ENCODE data around the gene TPPP.
A peak's percentile ranks its signal among the peaks of the same experiment; 100 is the strongest.
"Not testable (repeated sequence)": the region's sequence is repeated elsewhere in the genome, so short reads cannot be mapped to it uniquely, and the experiment has no call there.

The TPPP gene

DNA sequence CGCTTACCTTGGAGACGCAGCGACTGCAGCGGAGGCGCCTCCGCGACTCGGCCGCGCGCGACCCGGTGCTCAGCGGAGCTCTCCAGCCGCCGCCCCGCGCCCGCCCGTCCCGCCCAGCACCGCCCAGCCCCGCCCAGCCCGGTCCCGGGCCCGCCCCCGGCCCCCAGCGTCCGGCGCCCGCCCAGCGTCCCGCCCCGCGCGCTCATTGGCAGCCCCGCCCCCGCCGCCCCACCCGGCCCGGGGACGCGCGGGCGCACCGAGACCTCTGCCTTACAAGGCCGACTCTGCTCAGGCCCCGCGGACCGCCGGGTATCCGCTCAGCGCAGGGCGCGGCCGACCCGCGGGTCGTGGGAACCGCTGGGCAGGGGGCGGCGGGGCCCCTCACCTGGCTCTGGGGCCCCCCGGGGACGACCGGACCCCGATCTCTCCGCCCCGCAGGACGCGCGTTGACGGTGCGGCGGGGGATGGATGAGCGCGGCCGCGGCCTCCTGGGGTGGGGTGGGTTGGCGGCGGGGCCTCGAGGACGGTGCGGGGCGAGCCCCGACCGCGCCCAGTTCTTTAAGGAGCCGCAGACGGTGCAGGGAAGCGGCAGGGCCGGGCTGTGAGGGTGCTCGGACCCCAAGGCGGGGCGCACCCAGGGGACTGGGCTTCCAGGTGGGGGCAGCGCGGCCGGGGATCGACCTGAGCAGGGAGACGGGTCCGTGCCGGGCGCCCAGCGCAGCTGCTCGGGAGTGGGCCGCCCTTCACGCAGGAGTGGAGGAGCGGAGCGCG, at the start of gene TPPP:
TSS of gene TPPP (minus strand) at position 82 of the 771 bp plus-strand sequence. CDS start 15,292 bp downstream, outside the sequence.
- peak in 57 of 58 donors; percentile 18 to 98 (median 86) for DNase-seq

DNA sequence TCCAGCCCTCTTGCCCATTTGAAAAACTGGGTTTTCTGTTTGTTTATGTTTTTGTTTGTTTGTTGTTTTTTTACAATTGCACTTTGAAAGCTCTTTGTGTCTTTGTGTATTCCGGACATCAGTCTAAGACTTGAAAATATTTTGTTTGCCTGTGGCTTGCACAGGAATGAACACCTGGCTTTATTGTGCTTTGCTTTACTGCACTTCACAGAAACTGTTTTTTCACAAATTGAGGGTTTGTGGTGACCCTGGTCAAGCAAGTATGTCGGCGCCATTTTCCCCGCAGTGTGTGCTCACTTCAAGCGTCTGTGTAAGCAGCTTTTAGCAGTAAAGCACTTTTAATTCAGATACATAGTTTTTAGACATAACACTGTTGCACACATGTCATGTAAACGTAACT, 49.1 kb upstream of the TPPP start:
- DNase-seq, result not testable (repeated sequence)

DNA sequence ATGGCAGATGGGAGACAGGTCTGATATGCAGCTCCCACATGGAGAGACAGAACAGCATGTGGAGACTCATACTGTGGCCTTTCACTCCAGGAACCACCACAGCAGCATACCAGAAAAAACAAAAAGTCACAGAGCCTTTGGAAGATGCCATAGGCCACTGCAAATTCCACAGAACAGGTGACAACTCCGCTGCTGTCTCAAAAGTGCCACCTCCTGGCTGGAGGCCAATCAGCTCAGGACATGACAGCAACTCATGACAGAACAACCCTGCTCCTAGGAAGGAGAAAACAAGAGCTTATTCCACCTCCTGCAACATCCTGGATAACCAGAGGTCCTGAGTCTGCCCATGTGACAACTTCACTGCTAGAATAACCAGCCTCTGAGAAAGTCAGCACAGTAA, 41.0 kb upstream of the TPPP start:
- DNase-seq, result not testable (repeated sequence)

DNA sequence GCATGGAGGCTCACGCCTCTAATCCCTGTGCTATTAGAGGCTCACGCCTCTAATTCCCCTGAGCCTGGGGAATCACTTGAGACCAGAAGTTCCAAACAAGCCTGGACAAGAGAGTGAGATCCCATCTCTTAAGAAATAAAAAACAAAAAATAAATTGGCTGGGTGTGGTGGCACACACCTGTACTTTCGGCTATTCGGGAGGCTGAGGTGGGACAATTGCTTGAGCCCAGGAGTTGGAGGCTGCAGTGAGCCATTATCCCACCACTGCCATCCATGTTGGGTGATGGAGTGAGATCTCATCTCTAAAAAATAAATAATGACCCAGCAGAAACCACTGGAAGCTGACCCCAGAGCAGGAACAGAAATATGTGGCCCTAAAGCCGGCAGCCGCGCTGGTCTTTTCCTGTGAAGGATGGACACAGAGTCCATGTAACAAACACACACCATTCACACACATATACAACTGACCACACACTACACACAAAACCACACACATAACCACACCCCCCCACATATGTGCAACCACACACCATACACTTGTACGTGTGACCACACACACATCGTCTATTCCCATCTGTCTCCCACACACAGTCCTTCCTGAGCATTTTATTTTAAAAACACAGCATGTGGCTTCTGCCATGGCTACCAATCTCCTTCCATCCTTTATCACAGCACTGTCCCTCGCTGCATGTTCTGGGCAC, 39.8 kb upstream of the TPPP start:
- not testable (repeated sequence) for DNase-seq

DNA sequence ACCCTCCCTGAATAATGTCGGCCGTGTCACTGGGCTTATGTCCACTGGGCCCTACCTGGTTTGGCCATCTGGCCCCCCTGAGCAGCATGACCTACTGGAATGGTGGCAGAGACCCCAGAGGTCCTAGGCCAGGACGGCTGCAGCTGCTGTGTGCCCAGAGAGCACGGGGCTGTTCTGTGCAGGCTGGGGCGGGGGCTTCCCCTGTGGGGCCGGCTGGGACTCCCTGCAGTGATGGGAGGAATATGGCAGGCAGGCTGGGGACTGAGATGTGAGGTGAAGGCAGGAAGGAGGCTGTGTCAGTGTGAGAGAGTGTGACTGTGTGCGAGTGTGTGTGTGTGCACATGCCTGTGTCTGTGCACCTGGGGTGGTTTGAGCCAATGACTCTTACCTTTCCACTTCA, 36.1 kb upstream of the TPPP start:
- DNase-seq, result not testable (repeated sequence)

GRCh38 chr5:727087-727486, 33.9 kb upstream of the TPPP start:
- not testable (repeated sequence) for DNase-seq

- not testable (repeated sequence) for DNase-seq
These were observed 30.7 kb upstream of the TPPP start for GRCh38 chr5:723865-724264.

GRCh38 chr5:723309-723708, 30.2 kb upstream of the TPPP start:
- DNase-seq, result not testable (repeated sequence)

- DNase-seq, result not testable (repeated sequence)
These were observed 26.2 kb upstream of the TPPP start for GRCh38 chr5:719379-719778.

DNA sequence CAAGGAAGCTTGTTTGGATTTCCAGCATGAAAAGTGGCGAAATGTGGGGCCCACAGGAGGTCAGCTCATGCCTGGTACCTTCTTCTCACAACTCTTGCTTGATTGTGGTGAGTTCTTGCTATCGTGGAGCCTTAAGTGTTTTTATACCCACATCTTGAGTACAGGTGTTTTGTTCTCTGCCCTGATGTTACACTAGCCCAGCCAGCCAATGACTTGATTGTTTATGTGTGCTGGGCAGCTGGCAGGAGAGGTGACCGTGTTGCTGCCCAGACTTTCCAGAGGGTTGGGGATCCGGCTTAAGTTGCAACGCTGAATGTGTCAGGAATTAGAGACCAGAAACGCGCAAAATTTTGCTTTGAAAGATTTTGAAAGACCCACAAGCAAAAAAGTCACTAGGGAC, 24.0 kb upstream of the TPPP start:
- peak in 2 of 58 donors; percentile 11 to 16 for DNase-seq

DNA sequence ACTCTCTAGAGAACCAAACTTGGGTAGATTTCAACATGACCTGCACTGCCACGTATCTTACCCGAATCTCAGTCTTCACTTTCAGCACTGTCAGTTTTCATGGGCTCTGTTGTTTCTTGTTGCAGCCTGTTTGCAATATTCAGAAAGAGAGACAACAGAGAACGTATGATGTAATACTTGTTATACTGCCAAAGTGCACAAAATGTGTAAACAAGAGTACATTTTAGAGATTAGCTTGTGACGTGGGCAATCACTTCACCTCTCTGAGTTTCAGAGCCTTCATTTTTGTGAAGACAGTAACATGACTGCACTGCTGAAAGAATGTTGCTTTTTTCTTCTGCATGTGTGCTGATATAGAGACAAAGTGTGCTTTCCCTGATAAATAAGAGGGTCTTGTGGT, 23.6 kb upstream of the TPPP start:
- peak in 1 of 58 donors; percentile 37 for DNase-seq

DNA sequence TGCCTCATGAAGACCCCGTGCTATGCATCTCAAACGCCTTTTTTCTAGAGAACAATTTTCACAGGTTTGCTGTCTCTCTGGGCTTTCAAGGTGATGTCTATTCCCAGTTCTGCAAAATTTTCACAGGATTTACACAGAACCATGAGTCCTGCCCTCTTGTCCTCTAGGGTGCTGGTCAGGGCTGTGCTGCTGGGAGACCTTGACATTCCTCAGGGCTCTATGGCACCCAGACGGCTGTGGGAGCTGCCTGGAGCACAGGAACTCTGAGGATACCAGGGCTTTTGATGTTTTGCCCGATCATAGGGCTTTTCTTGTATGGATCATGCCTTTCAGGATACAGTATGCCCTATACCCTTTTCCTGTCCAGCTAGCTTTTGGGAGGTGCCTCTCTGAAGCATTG, 22.5 kb upstream of the TPPP start:
- not testable (repeated sequence) for DNase-seq

DNA sequence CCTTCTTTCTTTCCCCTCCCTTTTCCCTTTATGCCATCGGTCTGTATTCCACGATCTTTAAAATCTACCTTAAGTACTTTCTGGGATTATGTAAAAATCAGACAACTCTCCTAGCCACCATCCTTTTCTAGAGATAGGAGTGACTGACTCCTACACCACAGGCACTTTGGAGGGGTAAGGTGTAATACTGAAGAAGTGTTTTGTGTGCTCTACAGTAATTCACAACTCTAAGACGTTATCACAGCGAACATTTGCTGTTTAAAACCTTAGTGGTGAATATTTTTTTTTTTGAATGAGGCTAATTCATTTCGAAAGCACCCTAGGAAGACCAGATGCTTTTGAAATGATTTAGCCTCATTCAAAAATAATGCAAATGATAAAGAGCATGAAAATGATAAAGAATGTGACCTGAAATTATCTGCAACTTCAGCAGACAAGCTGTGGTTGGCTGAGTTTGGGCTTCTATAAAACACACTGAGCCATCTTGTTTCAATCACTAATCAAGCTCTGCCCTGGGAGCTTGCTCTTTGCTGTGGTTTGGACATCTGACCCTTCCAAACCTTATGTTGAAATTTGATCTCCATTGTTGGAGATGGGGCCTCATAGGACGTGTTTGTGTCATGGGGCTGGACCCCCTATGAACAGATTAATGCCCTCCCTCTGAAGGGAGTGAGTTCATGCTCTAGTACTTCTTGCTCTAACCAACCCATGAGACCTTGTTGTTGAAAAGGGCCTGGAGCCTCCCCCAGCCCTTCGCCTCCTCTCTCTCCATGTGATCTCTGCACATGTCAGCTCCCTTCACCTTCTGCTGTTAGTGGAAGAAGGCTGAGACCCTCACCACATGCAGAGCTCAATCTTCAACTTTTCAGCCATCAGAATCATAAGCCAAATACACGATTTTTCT, 21.3 kb upstream of the TPPP start:
- not testable (repeated sequence) for DNase-seq

GRCh38 chr5:713686-714085, 20.5 kb upstream of the TPPP start:
- DNase-seq, result not testable (repeated sequence)

DNA sequence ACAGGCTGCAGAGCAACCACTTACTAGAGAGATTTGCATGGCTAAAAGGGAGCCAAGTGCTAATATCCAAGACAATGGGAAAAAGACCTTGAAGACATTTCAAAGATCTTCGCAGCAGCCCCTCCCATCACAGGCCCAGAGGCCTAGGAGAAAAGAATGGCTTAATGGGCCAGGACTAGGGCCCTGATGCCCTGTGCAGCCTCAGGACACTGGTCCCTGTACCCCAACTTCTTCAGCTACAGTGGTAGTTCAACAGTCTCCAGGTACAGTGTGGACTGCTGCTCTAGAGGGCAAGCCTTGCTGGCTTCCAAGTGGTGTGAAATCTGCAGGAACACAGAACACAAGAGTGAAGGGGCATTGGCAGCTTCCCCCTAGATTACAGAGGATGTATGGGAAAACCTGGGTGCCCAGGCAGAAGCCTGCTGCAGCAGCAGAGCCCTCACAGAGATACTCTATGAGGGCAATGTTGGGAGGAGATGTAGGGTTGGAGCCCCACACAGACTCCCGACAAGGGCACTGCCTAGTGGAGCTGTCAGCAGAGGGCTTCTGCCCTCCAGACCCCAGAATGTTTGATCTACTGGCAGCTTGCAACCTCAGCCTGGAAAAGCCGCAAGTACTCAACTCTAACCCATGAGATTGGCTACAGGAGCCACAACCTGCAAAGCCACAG, 15.8 kb upstream of the TPPP start:
- not testable (repeated sequence) for DNase-seq

DNA sequence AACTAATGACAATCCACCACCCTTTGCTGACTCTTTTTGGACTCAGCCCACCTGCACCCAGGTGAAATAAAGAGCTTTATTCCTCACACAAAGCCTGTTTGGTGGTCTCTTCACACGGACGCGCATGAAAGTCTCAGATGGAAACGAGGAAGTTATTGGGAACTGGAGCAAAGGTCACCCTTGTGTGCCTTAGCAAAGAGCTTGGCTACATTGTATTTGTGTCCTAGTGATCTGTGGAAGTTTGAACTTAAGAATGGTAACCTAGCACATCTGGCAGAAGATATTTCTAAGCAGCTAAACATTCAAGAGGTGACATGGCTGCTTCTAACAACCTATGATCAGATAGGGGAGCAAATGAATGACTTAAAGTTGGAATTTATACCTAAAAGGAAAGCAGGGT, 15.2 kb upstream of the TPPP start:
- not testable (repeated sequence) for DNase-seq

DNA sequence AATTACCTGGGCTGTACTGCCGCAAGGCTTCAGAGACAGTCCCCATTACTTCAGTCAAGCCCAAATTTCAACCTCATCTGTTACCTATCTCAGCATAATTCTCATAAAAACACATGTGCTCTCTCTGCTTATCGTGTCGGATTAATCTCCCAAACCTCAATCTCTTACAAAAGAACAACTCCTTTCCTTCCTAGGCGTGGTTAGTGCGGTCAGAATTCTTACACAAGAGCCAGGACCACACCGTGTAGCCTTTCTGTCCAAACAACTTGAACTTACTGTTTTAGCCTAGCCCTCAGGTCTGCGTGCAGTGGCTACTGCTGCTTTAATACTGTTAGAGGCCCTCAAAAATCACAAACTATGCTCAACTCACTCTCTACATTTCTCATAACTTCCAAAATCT, 13.0 kb upstream of the TPPP start:
- not testable (repeated sequence) for DNase-seq

GRCh38 chr5:696753-697702, 3.9 kb upstream of the TPPP start:
- not testable (repeated sequence) for DNase-seq

- not testable (repeated sequence) for DNase-seq
These were observed 3.0 kb upstream of the TPPP start for GRCh38 chr5:696191-696590.

DNA sequence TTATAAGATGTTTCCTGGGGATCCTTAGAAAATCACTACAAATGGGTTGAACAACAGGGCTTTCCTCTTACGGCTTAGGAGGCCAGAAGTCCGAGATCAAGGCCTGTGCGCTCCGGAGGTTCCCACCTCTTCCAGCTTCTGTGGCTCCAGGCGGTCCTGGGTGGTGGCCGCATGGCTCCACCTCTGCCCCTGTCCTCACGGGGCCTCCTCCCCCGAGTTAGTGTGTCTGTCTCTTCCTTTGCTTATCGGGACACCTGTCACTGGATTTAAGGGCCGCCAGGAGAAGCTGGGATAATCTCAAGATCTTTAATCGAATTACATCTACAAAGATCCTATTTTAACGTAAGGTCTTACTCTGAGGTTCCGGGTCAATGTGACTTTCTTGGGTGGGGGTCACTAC, 2.3 kb upstream of the TPPP start:
- not testable (repeated sequence) for DNase-seq

Data from anterior cingulate cortex (tissue), 58 donors.